Duodenal mucosa (tissue), 2 donors: ENCODE data around the gene PPIL1.
"Not testable (repeated sequence)": the region's sequence is repeated elsewhere in the genome, so short reads cannot be mapped to it uniquely, and the experiment has no call there.

Source experiments
- H3K27ac ChIP-seq: one replicate; pipeline ENCODE4 v1.7.0; 2013; ENCODE audit warnings: low read depth, low read length
- H3K27me3 ChIP-seq, 2 donors: one replicate each; pipeline ENCODE4 v1.7.0; 2013; ENCODE audit warnings: low read length in 2 of 2, control low read depth in 1 of 2; ENCODE audit not compliant: insufficient read depth in 2 of 2, control insufficient read depth in 1 of 2
- H3K36me3 ChIP-seq, 2 donors: one replicate each; pipeline ENCODE4 v1.7.0; 2013; ENCODE audit warnings: low read length in 2 of 2, control low read depth in 1 of 2; ENCODE audit not compliant: insufficient read depth in 2 of 2, control insufficient read depth in 1 of 2
- H3K4me1 ChIP-seq, 2 donors: one replicate each; pipeline ENCODE4 v1.7.0; 2013; ENCODE audit warnings: low read length in 2 of 2, control low read depth in 1 of 2; ENCODE audit not compliant: insufficient read depth in 2 of 2, control insufficient read depth in 1 of 2
- H3K4me3 ChIP-seq, 2 donors: one replicate each; pipeline ENCODE4 v1.7.0; 2013; ENCODE audit warnings: low read length in 2 of 2, low read depth in 1 of 2
- H3K9ac ChIP-seq, 2 donors: one replicate each; pipeline ENCODE4 v1.7.0; 2013; ENCODE audit warnings: low read length in 2 of 2, low read depth in 1 of 2
- H3K9me3 ChIP-seq, 2 donors: one replicate each; pipeline ENCODE4 v1.7.0; 2013; ENCODE audit warnings: low read length in 2 of 2, control low read depth in 1 of 2; ENCODE audit not compliant: control insufficient read depth in 1 of 2

Gene PPIL1

GRCh38 chr6:36815962-36816735, 58.5 kb downstream of the PPIL1 start:
- H3K27me3 ChIP-seq: no peaks in the 10 kb centered on the region
- no peaks in the 10 kb centered on the region for H3K9me3 ChIP-seq
- no peaks in the 10 kb centered on the region for H3K36me3 ChIP-seq
- no peak overlapping the region for H3K4me3 ChIP-seq
- no peaks in the 10 kb centered on the region for H3K4me1 ChIP-seq
- no peak overlapping the region for H3K9ac ChIP-seq
- no peak overlapping the region for H3K27ac ChIP-seq

- H3K9ac ChIP-seq: no peak overlapping the region
- no peaks in the 10 kb centered on the region for H3K4me1 ChIP-seq
- no peaks in the 10 kb centered on the region for H3K9me3 ChIP-seq
- no peaks in the 10 kb centered on the region for H3K36me3 ChIP-seq
- no peak overlapping the region for H3K4me3 ChIP-seq
- H3K27me3 ChIP-seq: no peaks in the 10 kb centered on the region
- no peak overlapping the region for H3K27ac ChIP-seq
Observed at GRCh38 chr6:36814249-36814648, 60.4 kb downstream of the PPIL1 start.

GRCh38 chr6:36813526-36813925, 61.1 kb downstream of the PPIL1 start:
- H3K9me3 ChIP-seq: no peaks in the 10 kb centered on the region
- no peaks in the 10 kb centered on the region for H3K36me3 ChIP-seq
- H3K4me1 ChIP-seq: no peaks in the 10 kb centered on the region
- no peak overlapping the region for H3K9ac ChIP-seq
- H3K27ac ChIP-seq: no peak overlapping the region
- no peaks in the 10 kb centered on the region for H3K27me3 ChIP-seq
- no peak overlapping the region for H3K4me3 ChIP-seq

DNA sequence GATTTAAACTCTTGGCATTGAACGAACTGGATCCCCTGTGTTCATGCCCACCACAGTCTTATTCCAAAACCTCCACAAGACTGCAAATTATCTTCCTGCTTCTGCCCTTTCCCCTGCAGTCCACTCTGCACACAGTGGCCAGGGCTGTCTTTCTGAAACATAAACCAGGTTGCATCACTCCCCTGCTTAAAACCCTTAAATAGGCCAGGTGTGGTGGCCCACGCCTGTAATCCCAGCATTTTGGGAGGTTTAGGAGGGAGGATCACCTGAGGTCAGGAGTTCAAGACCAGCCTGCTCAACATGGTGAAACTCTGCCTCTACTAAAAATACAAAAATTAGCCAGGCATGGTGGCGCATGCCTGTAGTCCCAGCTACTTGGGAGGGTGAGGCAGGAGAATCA, 61.6 kb downstream of the PPIL1 start:
- not testable (repeated sequence) for H3K36me3 ChIP-seq, H3K27ac ChIP-seq, H3K4me3 ChIP-seq, H3K27me3 ChIP-seq, H3K4me1 ChIP-seq, H3K9ac ChIP-seq, H3K9me3 ChIP-seq

DNA sequence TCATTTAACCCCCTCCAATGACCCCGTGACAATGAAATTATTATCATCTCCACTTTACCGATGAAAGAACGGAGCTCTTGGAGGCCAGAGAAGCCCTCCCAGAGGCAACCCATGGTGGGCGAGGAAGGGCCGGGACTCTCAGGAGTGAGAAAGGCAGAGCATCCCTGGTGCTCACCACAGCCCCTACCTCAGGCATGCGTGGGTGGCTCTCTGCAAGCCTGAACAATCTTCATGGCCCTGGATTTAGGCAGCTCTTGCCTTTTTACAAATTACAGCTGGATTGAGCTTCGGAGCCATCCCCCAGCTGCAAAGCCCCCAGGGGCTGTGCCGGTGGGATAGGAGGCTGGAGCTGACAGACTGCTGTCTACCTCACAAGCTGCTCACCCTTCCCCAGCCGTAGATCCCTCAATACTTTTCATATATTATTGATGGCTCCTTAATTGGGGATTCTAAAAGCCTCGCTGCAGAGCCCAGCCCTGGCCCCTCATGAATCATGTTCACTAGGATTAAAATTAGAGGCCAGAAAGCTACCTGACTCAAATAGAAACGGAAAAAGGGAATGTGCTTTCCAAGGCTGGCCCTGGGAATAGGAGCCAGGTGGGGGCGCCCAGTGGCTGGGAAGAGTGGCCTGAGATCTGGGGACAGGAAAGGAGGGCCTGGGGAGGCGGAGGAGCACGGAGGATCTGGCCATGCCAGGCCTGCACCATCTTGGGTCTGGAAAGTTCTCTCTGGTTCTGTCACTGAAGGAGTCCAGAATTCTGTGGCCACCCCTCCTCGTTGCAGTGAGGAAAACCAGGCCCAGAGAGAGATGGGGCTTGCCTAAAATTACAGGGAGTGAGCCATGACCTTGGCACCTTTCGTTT, 64.4 kb downstream of the PPIL1 start:
- Histone ChIP-seq H3K4me1 (no peaks in the 10 kb centered on the region), H3K36me3 (no peaks in the 10 kb centered on the region), H3K27ac (no peak overlapping the region), H3K4me3 (no peak overlapping the region), H3K9me3 (no peaks in the 10 kb centered on the region), H3K9ac (no peak overlapping the region), H3K27me3 (peaks cover 0 to 4% of the 10 kb centered on the region in 2 donors)

DNA sequence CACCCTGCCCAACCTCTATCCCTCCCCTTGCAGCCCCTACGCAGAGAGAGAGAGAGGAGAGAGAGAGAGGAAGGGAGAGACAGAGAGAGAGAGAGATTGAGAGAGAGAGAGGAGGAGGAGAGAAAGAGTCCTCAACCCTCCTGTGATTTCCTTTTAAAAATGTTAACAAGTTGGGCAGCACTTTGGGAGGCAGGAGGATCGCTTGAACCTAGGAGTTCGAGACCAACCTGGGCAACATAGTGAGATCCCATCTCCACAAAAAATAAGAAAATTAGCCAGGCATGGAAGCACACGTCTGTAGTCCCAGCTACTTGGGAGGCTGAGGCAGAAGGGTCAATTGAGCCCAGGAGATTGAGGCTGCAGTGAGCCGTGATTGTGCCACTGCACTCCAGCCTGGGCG, 65.4 kb downstream of the PPIL1 start:
- H3K36me3 ChIP-seq: no peaks in the 10 kb centered on the region
- peaks cover 0 to 5% of the 10 kb centered on the region in 2 donors for H3K27me3 ChIP-seq
- H3K27ac ChIP-seq: no peak overlapping the region
- no peak overlapping the region for H3K4me3 ChIP-seq
- no peaks in the 10 kb centered on the region for H3K4me1 ChIP-seq
- H3K9me3 ChIP-seq: no peaks in the 10 kb centered on the region
- no peak overlapping the region for H3K9ac ChIP-seq

DNA sequence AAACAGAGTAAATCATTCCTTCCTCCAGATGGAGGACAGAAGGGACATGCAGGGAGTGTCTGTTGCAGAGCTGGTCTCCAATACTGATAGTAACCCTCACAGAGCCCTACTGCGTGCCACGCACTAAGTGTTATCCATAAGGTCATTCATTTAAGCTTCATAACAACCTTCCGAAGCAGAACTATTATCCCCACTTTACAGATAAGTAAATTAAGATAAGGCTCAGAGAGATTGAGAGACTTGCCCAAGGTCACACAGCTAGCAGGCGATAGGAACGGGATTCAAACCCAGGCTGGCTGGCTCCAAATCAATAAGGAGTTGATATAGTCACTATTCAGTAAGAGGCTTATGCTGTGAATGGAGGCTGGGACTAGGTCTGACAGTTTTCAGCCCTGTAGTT, 66.0 kb downstream of the PPIL1 start:
- no peak overlapping the region for H3K27ac ChIP-seq
- no peak overlapping the region for H3K4me3 ChIP-seq
- no peaks in the 10 kb centered on the region for H3K9me3 ChIP-seq
- H3K9ac ChIP-seq: no peak overlapping the region
- H3K4me1 ChIP-seq: no peaks in the 10 kb centered on the region
- H3K36me3 ChIP-seq: no peaks in the 10 kb centered on the region
- peaks cover 0 to 5% of the 10 kb centered on the region in 2 donors for H3K27me3 ChIP-seq

DNA sequence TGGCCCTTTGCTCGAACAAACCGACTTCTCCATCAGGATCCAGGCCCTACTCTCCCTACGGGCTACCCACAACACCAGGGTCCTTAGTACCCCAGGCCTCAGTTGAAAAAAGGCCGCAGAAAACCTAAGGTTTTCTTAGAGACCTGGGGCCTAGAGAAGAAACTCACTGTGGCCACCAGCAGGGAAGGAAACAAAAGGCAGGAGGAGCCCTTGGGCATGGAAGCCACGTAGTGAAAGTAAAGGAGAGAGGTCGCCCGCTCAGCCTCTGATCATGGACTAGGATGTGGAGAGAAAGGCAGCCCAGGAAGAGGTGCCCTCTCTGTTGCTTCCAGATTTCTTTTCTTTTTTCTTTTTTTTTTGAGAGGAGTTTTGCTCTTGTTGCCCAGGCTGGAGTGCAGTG, 66.9 kb downstream of the PPIL1 start:
- Histone ChIP-seq H3K36me3 (no peaks in the 10 kb centered on the region), H3K27me3 (peaks cover 0 to 5% of the 10 kb centered on the region in 2 donors), H3K4me1 (no peaks in the 10 kb centered on the region), H3K27ac (no peak overlapping the region), H3K9me3 (no peaks in the 10 kb centered on the region), H3K4me3 (no peak overlapping the region), H3K9ac (no peak overlapping the region)

DNA sequence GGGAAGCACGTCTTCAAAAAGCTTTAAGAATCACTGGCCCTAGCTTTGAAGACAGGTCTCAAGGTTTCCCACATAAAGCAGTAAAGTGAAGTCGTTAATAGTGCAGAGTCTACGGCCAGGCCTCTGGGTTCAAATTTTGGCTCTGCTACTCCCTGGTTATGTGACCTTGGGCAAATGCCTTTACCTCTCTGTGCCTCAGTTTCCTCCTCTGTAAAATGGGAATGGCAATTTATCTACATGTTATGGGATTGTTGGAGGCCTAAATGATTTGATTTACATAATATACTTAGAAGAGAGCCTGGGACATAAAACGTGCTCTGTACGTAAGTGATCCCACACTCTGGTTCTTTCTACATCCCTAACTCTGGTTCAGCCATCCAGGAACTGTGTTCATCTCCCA, 67.5 kb downstream of the PPIL1 start:
- Histone ChIP-seq H3K27ac (no peak overlapping the region), H3K4me1 (no peaks in the 10 kb centered on the region), H3K9ac (no peak overlapping the region), H3K9me3 (no peaks in the 10 kb centered on the region), H3K4me3 (no peak overlapping the region), H3K36me3 (no peaks in the 10 kb centered on the region), H3K27me3 (peaks cover 0 to 5% of the 10 kb centered on the region in 2 donors)

DNA sequence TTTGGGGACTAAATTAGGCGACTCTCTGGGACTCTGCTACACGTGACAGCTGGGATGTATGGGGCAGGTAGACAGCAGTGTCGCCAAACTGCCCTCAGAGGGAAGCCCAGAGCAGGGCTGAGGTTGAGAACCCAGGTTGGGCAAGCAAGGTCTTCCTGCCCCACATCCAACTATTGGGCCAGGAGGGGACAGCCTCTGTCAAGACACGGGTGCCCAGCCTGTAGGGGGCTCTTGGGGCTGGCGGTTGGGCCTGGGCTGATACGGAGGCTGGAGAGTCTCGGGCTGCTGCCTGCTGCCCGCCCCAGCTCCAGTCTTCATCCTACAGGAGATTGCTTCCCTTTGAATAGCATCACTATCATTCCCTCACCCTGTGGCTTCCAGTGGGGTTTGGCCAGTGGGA, 68.7 kb downstream of the PPIL1 start:
- H3K27me3 ChIP-seq: peaks cover 0 to 5% of the 10 kb centered on the region in 2 donors
- no peaks in the 10 kb centered on the region for H3K9me3 ChIP-seq
- no peak overlapping the region for H3K9ac ChIP-seq

More for the DNA sequence above, 68.7 kb downstream of the PPIL1 start:
- no peaks in the 10 kb centered on the region for H3K4me1 ChIP-seq
- H3K36me3 ChIP-seq: no peaks in the 10 kb centered on the region
- H3K4me3 ChIP-seq: no peak overlapping the region
- H3K27ac ChIP-seq: no peak overlapping the region
